WERI-Rb-1 (cell line): ENCODE measurements around the gene NETO2.
"Not testable (repeated sequence)": the region's sequence is repeated elsewhere in the genome, so short reads cannot be mapped to it uniquely, and the experiment has no call there.

ENCODE experiments used
- DNase-seq: peaks from one replicate; pipeline ENCODE4 v3.0.0-alpha.2; 2020
- H3K27ac ChIP-seq: fragments of 250-450 bp; sonication (Bioruptor Pico); 2 replicates; pipeline ENCODE4 v1.5.1; 2020; ENCODE audit warnings: mild to moderate bottlenecking, moderate library complexity
- H3K27me3 ChIP-seq: fragments of 250-450 bp; sonication (Bioruptor Pico); 2 replicates; pipeline ENCODE4 v1.5.1; 2021; ENCODE audit warnings: mild to moderate bottlenecking, low read depth, moderate library complexity; ENCODE audit not compliant: insufficient read depth, severe bottlenecking
- H3K36me3 ChIP-seq: fragments of 250-450 bp; sonication (Bioruptor Pico); 2 replicates; pipeline ENCODE4 v1.5.1; 2020; ENCODE audit warnings: mild to moderate bottlenecking, moderate library complexity
- H3K4me3 ChIP-seq: 2 replicates; pipeline ENCODE4 v1.5.1; 2011; ENCODE audit warnings: low read depth, mild to moderate bottlenecking, control low read depth, low read length
- H3K9me3 ChIP-seq: fragments of 250-450 bp; sonication (Bioruptor Pico); 2 replicates; pipeline ENCODE4 v1.5.1; 2021; ENCODE audit warnings: mild to moderate bottlenecking, moderate library complexity; ENCODE audit not compliant: severe bottlenecking
- TF ChIP-seq, protein P1 (sequence below): IDR thresholded peaks from 2 replicates; pipeline ENCODE4 v1.5.1; 2011; ENCODE audit warnings: low read depth, mild to moderate bottlenecking, control low read depth, inconsistent platforms, low read length

NETO2 gene

DNA sequence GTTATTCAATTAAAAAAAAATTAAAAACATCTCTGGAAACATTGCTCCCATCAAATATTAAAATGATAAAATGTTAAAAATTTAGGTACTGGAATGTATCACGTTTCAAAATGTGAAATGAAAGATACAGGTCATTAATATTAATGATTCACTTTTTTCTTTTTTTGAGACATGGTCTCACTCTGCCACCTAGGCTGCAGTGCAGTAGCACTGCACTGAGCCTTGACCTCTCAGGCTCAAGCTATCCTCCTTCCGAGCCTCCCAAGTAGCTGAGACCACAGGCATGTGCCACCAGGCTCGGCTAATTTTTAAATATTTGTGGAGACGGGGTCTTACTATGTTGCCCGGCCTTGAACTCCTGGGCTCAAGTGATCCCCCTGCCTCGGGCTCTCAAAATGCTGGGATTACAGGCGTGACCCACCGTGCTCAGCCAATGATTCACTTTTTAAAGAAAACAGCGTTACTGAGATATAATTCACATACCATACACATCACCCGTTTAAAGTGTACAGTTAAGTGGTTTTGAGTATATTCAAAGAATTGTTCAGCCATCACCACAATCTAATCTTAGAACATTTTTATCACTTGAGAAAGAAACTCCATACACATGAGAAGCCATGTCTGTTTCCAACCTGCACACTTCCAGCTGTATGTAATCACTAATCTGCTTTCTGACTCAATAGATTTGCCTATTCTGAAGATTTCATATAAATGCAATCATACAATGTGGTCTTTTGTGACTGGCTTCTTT, 19.1 kb upstream of the NETO2 start:
- Histone ChIP-seq H3K27ac (no peak overlapping the region), H3K9me3 (no peaks in the 10 kb centered on the region), H3K27me3 (no peaks in the 10 kb centered on the region), H3K4me3 (no peak overlapping the region), H3K36me3 (0 out of 2 replicates have a peak, but pooled peaks cover 2% of the 10 kb centered on the region)
- TF ChIP-seq, protein P1, sequence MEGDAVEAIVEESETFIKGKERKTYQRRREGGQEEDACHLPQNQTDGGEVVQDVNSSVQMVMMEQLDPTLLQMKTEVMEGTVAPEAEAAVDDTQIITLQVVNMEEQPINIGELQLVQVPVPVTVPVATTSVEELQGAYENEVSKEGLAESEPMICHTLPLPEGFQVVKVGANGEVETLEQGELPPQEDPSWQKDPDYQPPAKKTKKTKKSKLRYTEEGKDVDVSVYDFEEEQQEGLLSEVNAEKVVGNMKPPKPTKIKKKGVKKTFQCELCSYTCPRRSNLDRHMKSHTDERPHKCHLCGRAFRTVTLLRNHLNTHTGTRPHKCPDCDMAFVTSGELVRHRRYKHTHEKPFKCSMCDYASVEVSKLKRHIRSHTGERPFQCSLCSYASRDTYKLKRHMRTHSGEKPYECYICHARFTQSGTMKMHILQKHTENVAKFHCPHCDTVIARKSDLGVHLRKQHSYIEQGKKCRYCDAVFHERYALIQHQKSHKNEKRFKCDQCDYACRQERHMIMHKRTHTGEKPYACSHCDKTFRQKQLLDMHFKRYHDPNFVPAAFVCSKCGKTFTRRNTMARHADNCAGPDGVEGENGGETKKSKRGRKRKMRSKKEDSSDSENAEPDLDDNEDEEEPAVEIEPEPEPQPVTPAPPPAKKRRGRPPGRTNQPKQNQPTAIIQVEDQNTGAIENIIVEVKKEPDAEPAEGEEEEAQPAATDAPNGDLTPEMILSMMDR = no peak
- DNase-seq = no peak

DNA sequence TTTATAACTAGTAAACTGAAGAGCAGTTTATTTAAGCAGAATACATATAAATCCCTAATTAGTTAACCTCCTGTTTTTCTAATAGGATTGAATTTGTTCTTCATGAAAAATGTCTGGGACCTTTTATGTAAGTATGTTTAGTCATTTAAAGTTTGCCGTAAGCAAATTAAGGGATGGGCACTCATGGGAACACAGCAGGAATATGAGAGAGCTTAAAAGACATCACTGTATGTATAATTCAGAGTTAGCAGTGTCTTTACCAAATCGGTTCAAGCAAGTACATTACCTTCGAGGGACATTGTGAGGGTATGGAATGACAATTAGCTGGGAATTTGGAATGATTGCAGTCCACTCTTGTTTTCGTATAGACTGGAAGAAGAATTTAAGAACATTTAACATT, 17.7 kb upstream of the NETO2 start:
- Histone ChIP-seq H3K4me3 (no peak overlapping the region), H3K27me3 (no peaks in the 10 kb centered on the region), H3K27ac (no peak overlapping the region), H3K36me3 (peaks cover 2% of the 10 kb centered on the region; the same call in 1 of the 2 replicates), H3K9me3 (no peaks in the 10 kb centered on the region)
- TF ChIP-seq, protein P1 = no peak
- no peak for DNase-seq

DNA sequence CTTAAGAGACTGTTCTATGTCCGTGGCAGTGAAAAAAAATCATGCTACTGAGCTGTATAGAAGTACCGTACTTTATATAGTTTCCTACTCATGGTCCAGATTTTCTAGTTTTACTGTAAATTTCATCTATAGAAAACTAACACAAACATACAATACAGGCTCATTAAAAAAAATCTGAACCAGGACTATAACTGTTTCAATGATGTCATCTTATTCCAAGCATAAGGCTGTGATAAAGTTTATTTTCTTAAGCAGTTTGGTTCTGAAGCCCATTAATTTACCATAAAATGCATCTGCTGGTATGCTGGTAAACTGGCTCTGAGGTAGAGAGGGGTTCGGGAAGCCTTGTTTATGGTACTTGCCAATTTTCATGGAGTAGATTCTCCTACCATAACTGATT, 16.7 kb upstream of the NETO2 start:
- H3K27me3 ChIP-seq = no peaks in the 10 kb centered on the region
- no peak for DNase-seq
- H3K27ac ChIP-seq = no peak overlapping the region
- H3K9me3 ChIP-seq = no peaks in the 10 kb centered on the region
- H3K36me3 ChIP-seq = peaks cover 2% of the 10 kb centered on the region; the same call in 1 of the 2 replicates
- H3K4me3 ChIP-seq = no peak overlapping the region
- TF ChIP-seq, protein P1 = no peak

DNA sequence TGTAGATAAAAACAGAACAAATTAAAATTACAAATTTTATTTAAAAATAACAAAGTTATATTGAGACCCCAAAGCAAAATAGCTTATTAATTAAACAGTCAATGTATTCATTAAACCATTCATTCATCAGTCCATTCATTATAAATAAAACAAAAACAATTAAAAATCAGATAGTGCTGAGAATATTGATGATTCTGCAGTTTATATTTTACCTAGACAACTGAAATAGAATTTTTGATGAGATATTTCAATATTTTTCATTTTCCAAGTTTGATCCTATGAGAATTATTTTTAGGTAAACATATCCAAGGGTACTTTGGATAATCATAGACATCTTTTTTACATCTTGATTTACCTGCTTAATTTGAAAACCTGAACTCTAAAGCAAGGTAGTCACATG, 15.2 kb upstream of the NETO2 start:
- TF ChIP-seq, protein P1 = no peak
- no peak overlapping the region for H3K27ac ChIP-seq
- H3K9me3 ChIP-seq = no peaks in the 10 kb centered on the region
- no peak for DNase-seq
- H3K27me3 ChIP-seq = no peaks in the 10 kb centered on the region
- no peak overlapping the region for H3K4me3 ChIP-seq
- H3K36me3 ChIP-seq = peaks cover 2% of the 10 kb centered on the region; the same call in 1 of the 2 replicates

DNA sequence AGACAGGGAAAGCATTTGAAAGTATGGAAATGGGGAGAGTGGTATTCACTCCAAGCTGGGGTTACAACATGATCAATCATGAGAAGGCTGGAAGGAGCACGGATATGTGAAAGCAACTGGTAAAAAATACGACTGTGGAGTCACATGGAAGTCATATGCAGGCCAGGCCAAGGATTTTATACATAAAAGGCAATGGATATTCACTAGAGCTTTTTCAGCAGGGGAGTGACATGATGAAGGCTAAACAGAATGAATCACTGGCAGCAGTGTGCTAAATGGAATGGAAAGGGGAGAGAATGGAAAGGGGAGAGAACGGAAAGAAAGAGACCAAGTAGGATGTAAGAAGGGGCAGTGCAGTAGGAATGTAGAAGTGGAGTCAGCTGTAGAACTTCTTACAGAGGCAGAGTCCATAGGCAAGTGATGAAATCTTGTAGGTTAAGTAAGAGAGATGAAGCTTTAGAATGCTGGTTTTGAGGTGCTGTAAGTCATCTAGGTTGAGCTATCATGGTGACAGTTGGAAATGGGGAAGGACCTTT, 13.0 kb upstream of the NETO2 start:
- Histone ChIP-seq H3K36me3 (peaks cover 2% of the 10 kb centered on the region; the same call in 1 of the 2 replicates), H3K4me3 (no peak overlapping the region), H3K27ac (no peak overlapping the region), H3K27me3 (no peaks in the 10 kb centered on the region), H3K9me3 (no peaks in the 10 kb centered on the region)
- TF ChIP-seq, protein P1 = no peak
- DNase-seq = no peak

DNA sequence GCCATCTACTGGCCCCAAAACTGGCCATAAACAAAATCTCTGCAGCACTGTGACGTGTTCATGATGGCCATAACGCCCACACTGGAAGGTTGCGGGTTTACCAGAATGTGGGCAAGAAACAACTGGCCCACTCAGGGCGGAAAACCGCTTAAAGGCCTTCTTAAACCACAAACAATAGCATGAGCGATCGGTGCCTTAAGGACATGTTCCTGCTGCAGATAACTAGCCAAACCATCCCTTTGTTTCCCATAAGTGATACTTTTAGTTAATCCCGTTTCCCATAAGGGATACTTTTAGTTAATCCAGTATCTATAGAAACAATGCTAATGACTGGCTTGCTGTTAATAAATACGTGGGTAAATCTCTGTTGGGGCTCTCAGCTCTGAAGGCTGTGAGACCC, 8.8 kb upstream of the NETO2 start:
- DNase-seq, H3K27me3 ChIP-seq, H3K27ac ChIP-seq, H3K4me3 ChIP-seq, H3K9me3 ChIP-seq, H3K36me3 ChIP-seq: not testable (repeated sequence)
